Cardiac muscle cell (in vitro differentiated cells and primary cell): ENCODE results near the gene HMGB1. TPM values are rescaled to one million over a fixed set of nuclear protein-coding genes. Genes with fewer than 3 reads are reported as not detected.

Experiments used
- DNase-seq, 2 donors: peaks; one replicate each; pipeline versions ENCODE4 v3.0.0 to v3.0.0-alpha.2; 2010 to 2017; ENCODE audit warnings: low read depth in 1 of 2, low spot score in 1 of 2
- H3K27ac ChIP-seq: fragments of 200-600 bp; sonication (generic); 2 replicates; pipeline ENCODE4 v1.5.1; 2016
- H3K27me3 ChIP-seq: fragments of 200-600 bp; sonication (generic); 2 replicates; pipeline ENCODE4 v1.6.0; 2016; ENCODE audit warnings: control low read depth
- H3K36me3 ChIP-seq: fragments of 200-600 bp; sonication (generic); 2 replicates; pipeline ENCODE4 v1.5.1; 2016; ENCODE audit warnings: control low read depth
- H3K4me1 ChIP-seq: fragments of 200-600 bp; sonication (generic); 2 replicates; pipeline ENCODE4 v1.8.1; 2017; ENCODE audit warnings: low read depth, mild to moderate bottlenecking, mixed run types
- H3K4me3 ChIP-seq: fragments of 200-600 bp; sonication (generic); 2 replicates; pipeline ENCODE4 v1.5.1; 2016; ENCODE audit warnings: mild to moderate bottlenecking
- H3K9me3 ChIP-seq: fragments of 200-600 bp; sonication (generic); 2 replicates; pipeline ENCODE4 v1.5.1; 2017; ENCODE audit warnings: low read depth, mild to moderate bottlenecking, control low read depth
- CTCF ChIP-seq: IDR thresholded peaks from 2 replicates; pipeline ENCODE4 v1.5.1; 2012; ENCODE audit warnings: low read depth, mild to moderate bottlenecking, low read length
- polyA plus RNA-seq: library from polyadenylated mRNA; unstranded; fragments of >200 nt; fragmentation: Nextera tagmentation; extraction: Ambion mirVana; gene quantifications from 2 replicates; pipeline ENCODE4 v1.2.1, GENCODE V29; 2016
- total RNA-seq: library from RNA; depleted of rRNA; stranded (reverse); fragments of >200 nt; gene quantifications from 2 replicates; pipeline ENCODE4 v1.2.3, GENCODE V29; 2016

HMGB1 gene
- total RNA-seq (435 and 576 TPM in 2 replicates), polyA plus RNA-seq (642 and 740 TPM in 2 replicates)

- Histone ChIP-seq H3K27ac (peak within 1 kb of the TSS; percentile 99), H3K36me3 (peaks cover 16% of the 10 kb centered on the region), H3K27me3 (no peaks in the 10 kb centered on the region), H3K4me1 (peaks cover 30% of the 10 kb centered on the region), H3K4me3 (peak within 1 kb of the TSS; percentile 100), H3K9me3 (no peaks in the 10 kb centered on the region)
- no peak for TF ChIP-seq CTCF
- peak; percentile 99 for DNase-seq
These were observed at the start of gene HMGB1 for GRCh38 chr13:30465593-30466357. Gene HMGB1, minus strand, starts transcription at chr13:30465936. Its CDS starts 2,256 bp downstream, at chr13:30463680.

- Histone ChIP-seq H3K27ac (no peak overlapping the region), H3K4me3 (no peak overlapping the region), H3K9me3 (no peaks in the 10 kb centered on the region), H3K4me1 (no peaks in the 10 kb centered on the region), H3K36me3 (no peaks in the 10 kb centered on the region), H3K27me3 (no peaks in the 10 kb centered on the region)
- no peak for DNase-seq
- TF ChIP-seq CTCF, result no peak
These were observed 45.2 kb upstream of the HMGB1 start for GRCh38 chr13:30510811-30511371.

GRCh38 chr13:30510091-30510490 is 44.4 kb upstream of the HMGB1 start:
- DNase-seq, result no peak
- H3K27ac ChIP-seq, result no peak overlapping the region
- H3K4me3 ChIP-seq, result no peak overlapping the region
- no peak for TF ChIP-seq CTCF
- no peaks in the 10 kb centered on the region for H3K9me3 ChIP-seq
- no peaks in the 10 kb centered on the region for H3K27me3 ChIP-seq
- H3K36me3 ChIP-seq, result no peaks in the 10 kb centered on the region
- no peaks in the 10 kb centered on the region for H3K4me1 ChIP-seq

- no peaks in the 10 kb centered on the region for H3K4me1 ChIP-seq
- TF ChIP-seq CTCF, result no peak
These were observed 43.7 kb upstream of the HMGB1 start for GRCh38 chr13:30509254-30510050.

GRCh38 chr13:30504081-30504480 is 38.3 kb upstream of the HMGB1 start:
- Histone ChIP-seq H3K27me3 (no peaks in the 10 kb centered on the region), H3K27ac (no peak overlapping the region), H3K4me3 (no peak overlapping the region), H3K9me3 (no peaks in the 10 kb centered on the region), H3K4me1 (no peaks in the 10 kb centered on the region), H3K36me3 (no peaks in the 10 kb centered on the region)
- TF ChIP-seq CTCF, result no peak
- DNase-seq, result peak in 1 of 2 donors; percentile 67

More at GRCh38 chr13:30509254-30510050, 43.7 kb upstream of the HMGB1 start:
- Histone ChIP-seq H3K27me3 (no peaks in the 10 kb centered on the region), H3K9me3 (no peaks in the 10 kb centered on the region), H3K36me3 (no peaks in the 10 kb centered on the region), H3K27ac (no peak overlapping the region), H3K4me3 (no peak overlapping the region)
- no peak for DNase-seq
